ENCODE data around the gene THADA.
A peak's percentile ranks its signal among the peaks of the same experiment; 100 is the strongest.

GRCh38 chr2:43223521-43224001, 372.3 kb downstream of the THADA start:
- peak in 1 of 5 experiments; percentile 4 for TF ChIP-seq CTCF (IDR thresholded peaks at IDR 0.05)
- TF ChIP-seq EP300 (IDR thresholded peaks at IDR 0.05), result peak in 1 of 2 donors; percentile 34
